GM23338 (cell line): ENCODE measurements around the gene VOPP1. TPM values are rescaled to one million over a fixed set of nuclear protein-coding genes. Genes with fewer than 3 reads are reported as not detected.

Source experiments
- ATAC-seq: fragments of 200-7000 bp; cut with Tn5 transposase; 3 replicates; pipeline ENCODE4 v1.9.1; 2020
- DNase-seq: peaks from one replicate; pipeline ENCODE4 v3.0.0-alpha.2; 2015; ENCODE audit warnings: low spot score
- H2AFZ ChIP-seq: fragments of 200-600 bp; sonication (generic); 2 replicates; pipeline ENCODE4 v1.8.0; 2016; ENCODE audit warnings: antibody characterized with exemption, mild to moderate bottlenecking, moderate library complexity
- H3F3A ChIP-seq: fragments of 200-600 bp; sonication (generic); replicated peaks from 2 replicates; pipeline ENCODE4 v1.8.0; 2017; ENCODE audit warnings: antibody characterized with exemption, mixed run types, low read depth
- H3K27ac ChIP-seq: fragments of 200-600 bp; sonication (generic); 2 replicates; pipeline ENCODE4 v1.6.1; 2016; ENCODE audit warnings: low read depth
- H3K27me3 ChIP-seq: fragments of 200-600 bp; sonication (generic); 2 replicates; pipeline ENCODE4 v1.8.0; 2016; ENCODE audit warnings: mild to moderate bottlenecking, mixed run types, moderate library complexity; ENCODE audit not compliant: insufficient read depth
- H3K36me3 ChIP-seq: fragments of 200-600 bp; sonication (generic); 2 replicates; pipeline ENCODE4 v1.8.0; 2016; ENCODE audit warnings: mild to moderate bottlenecking; ENCODE audit not compliant: insufficient read depth
- H3K4me1 ChIP-seq: fragments of 200-600 bp; sonication (generic); 2 replicates; pipeline ENCODE4 v1.8.0; 2016; ENCODE audit warnings: mild to moderate bottlenecking, moderate library complexity; ENCODE audit not compliant: insufficient read depth
- H3K4me2 ChIP-seq: fragments of 200-600 bp; sonication (generic); 2 replicates; pipeline ENCODE4 v1.7.1; 2017; ENCODE audit warnings: mixed run types
- H3K4me3 ChIP-seq: fragments of 200-600 bp; sonication (generic); 2 replicates; pipeline ENCODE4 v1.6.1; 2016; ENCODE audit warnings: mixed run types
- H3K79me2 ChIP-seq: fragments of 200-600 bp; sonication (generic); replicated peaks from 2 replicates; pipeline ENCODE4 v1.8.0; 2017; ENCODE audit warnings: mild to moderate bottlenecking; ENCODE audit not compliant: insufficient read depth
- H3K9me2 ChIP-seq: fragments of 200-600 bp; sonication (generic); 2 replicates; pipeline ENCODE4 v1.8.0; 2017; ENCODE audit not compliant: insufficient read depth
- H4K20me1 ChIP-seq: fragments of 200-600 bp; sonication (generic); replicated peaks from 2 replicates; pipeline ENCODE4 v1.8.0; 2017; ENCODE audit warnings: mild to moderate bottlenecking; ENCODE audit not compliant: insufficient read depth
- H3K27ac Mint-ChIP-seq: 2 replicates; pipeline ENCODE4 v1.8.0; 2020; ENCODE audit warnings: inconsistent platforms, mild to moderate bottlenecking, moderate library complexity, mixed read lengths
- H3K27me3 Mint-ChIP-seq: 3 replicates; pipeline ENCODE4 v1.8.0; 2022; ENCODE audit warnings: low read depth, mild to moderate bottlenecking, moderate library complexity, mixed read lengths, inconsistent platforms; ENCODE audit not compliant: insufficient read depth, poor library complexity
- H3K36me3 Mint-ChIP-seq: 3 replicates; pipeline ENCODE4 v1.8.0; 2021; ENCODE audit warnings: low read depth, mild to moderate bottlenecking, inconsistent platforms, moderate library complexity, mixed read lengths
- H3K4me1 Mint-ChIP-seq: 3 replicates; pipeline ENCODE4 v1.8.0; 2020; ENCODE audit warnings: mild to moderate bottlenecking, inconsistent platforms, mixed read lengths
- H3K4me3 Mint-ChIP-seq: 3 replicates; pipeline ENCODE4 v1.8.0; 2021; ENCODE audit warnings: moderate library complexity, mild to moderate bottlenecking, inconsistent platforms, mixed read lengths
- H3K9me3 Mint-ChIP-seq: 3 replicates; pipeline ENCODE4 v1.8.0; 2020; ENCODE audit warnings: moderate library complexity, mild to moderate bottlenecking, inconsistent platforms, mixed read lengths
- CREB1 ChIP-seq: fragments of 250-450 bp; sonication (Bioruptor Pico); IDR thresholded peaks from 2 replicates; pipeline ENCODE4 v1.5.0; 2020; ENCODE audit warnings: low read depth, mild to moderate bottlenecking, moderate library complexity
- JUNB ChIP-seq: IDR thresholded peaks from one replicate; pipeline ENCODE4 v1.6.1; 2016; ENCODE audit warnings: antibody characterized with exemption; ENCODE audit not compliant: unreplicated experiment
- NANOG ChIP-seq: IDR thresholded peaks from 2 replicates; pipeline ENCODE4 v1.6.1; 2016; ENCODE audit warnings: antibody characterized with exemption, borderline replicate concordance
- POLR2AphosphoS5 ChIP-seq: IDR thresholded peaks from 2 replicates; pipeline ENCODE4 v1.6.1; 2016; ENCODE audit warnings: antibody characterized with exemption, low read depth
- STAT1 ChIP-seq: IDR thresholded peaks from one replicate; pipeline ENCODE4 v1.6.1; 2016; ENCODE audit warnings: antibody characterized with exemption; ENCODE audit not compliant: unreplicated experiment
- ZNF114 ChIP-seq: fragments of 250-450 bp; sonication (Bioruptor Pico); IDR thresholded peaks from 2 replicates; pipeline ENCODE4 v1.5.0; 2020; ENCODE audit warnings: mild to moderate bottlenecking, moderate library complexity
- polyA plus RNA-seq: library from polyadenylated mRNA; unstranded; fragments of >200 nt; fragmentation: Nextera tagmentation; extraction: Ambion mirVana; gene quantifications from 2 replicates; pipeline ENCODE4 v1.2.1, GENCODE V29; 2016
- total RNA-seq: library from RNA; depleted of rRNA; stranded (reverse); fragments of >200 nt; shearing (Covaris generic); gene quantifications from 2 replicates; pipeline ENCODE4 v1.2.3, GENCODE V29; 2014
- TF ChIP-seq, protein P1 (sequence below): IDR thresholded peaks from 2 replicates; pipeline ENCODE4 v1.6.1; 2016; ENCODE audit warnings: antibody characterized with exemption
- TF ChIP-seq, protein P2 (sequence below): fragments of 250-450 bp; sonication (Bioruptor Pico); IDR thresholded peaks from 2 replicates; pipeline ENCODE4 v1.5.0; 2020; ENCODE audit warnings: mild to moderate bottlenecking, moderate library complexity
- TF ChIP-seq, protein P3 (sequence below): IDR thresholded peaks from one replicate; pipeline ENCODE4 v1.6.1; 2018; ENCODE audit warnings: antibody characterized with exemption; ENCODE audit not compliant: unreplicated experiment

The VOPP1 gene
- total and polyA plus RNA-seq, 2 experiments from 2014 or later, result 28.2 to 73.7 TPM

DNA sequence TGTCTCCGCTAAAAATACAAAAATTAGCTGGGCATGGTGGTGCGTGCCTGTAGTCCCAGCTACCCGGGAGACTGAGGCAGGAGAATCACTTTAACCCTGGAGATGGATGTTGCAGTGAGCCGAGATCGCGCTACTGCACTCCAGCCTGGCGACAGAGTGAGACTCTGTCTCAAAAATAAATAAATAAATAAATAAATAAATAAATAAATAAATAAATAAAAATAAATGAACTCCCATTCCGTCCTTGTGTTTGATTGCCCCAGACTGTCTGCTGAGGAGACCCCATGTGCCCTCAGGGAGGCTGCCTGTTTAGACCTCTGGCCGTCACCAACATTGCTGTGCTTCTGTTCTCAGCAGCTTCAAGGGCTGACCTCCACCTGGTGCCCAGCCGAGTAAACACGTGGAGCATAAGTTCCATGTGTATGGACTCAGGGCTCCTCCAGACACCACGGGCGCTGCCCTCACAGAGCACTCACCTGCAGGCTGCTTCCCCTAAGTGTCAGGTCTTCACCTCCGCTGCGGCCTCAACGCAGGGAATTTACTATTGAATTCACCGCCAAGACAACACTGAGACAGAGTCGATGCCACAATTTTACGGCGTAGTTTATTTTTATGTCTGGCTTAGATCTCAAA, 32.0 kb downstream of the VOPP1 start:
- no peak for DNase-seq
- peak; percentile 36 for ATAC-seq
- peak overlapping the region; percentile 95 for H3K27ac Mint-ChIP-seq

More for the DNA sequence above, 32.0 kb downstream of the VOPP1 start:
- no peaks in the 10 kb centered on the region for H3F3A ChIP-seq
- Mint-ChIP-seq H3K4me1 (peaks cover 57% of the 10 kb centered on the region), H3K4me3 (peak overlapping the region; percentile 30; the same call in 1 of the 3 replicates), H3K9me3 (no peaks in the 10 kb centered on the region), H3K27me3 (peaks cover 10% of the 10 kb centered on the region), H3K36me3 (peaks cover 16% of the 10 kb centered on the region)
- H3K36me3 ChIP-seq, result no peaks in the 10 kb centered on the region; the same call in 1 of the 2 replicates
- H3K4me1 ChIP-seq, result peaks cover 48% of the 10 kb centered on the region
- H2AFZ ChIP-seq, result no peak overlapping the region
- H3K4me2 ChIP-seq, result peak overlapping the region; percentile 30; the same call in 1 of the 2 replicates
- H3K27ac ChIP-seq, result peak overlapping the region; percentile 34; the same call in 1 of the 2 replicates
- no peaks in the 10 kb centered on the region for H3K9me2 ChIP-seq
- no peak overlapping the region for H3K4me3 ChIP-seq
- H4K20me1 ChIP-seq, result peaks cover 6% of the 10 kb centered on the region; the same call in 1 of the 2 replicates
- peaks cover 92% of the 10 kb centered on the region for H3K79me2 ChIP-seq
- H3K27me3 ChIP-seq, result no peaks in the 10 kb centered on the region
- TF ChIP-seq, protein P1, sequence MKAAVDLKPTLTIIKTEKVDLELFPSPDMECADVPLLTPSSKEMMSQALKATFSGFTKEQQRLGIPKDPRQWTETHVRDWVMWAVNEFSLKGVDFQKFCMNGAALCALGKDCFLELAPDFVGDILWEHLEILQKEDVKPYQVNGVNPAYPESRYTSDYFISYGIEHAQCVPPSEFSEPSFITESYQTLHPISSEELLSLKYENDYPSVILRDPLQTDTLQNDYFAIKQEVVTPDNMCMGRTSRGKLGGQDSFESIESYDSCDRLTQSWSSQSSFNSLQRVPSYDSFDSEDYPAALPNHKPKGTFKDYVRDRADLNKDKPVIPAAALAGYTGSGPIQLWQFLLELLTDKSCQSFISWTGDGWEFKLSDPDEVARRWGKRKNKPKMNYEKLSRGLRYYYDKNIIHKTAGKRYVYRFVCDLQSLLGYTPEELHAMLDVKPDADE, result no peak
- TF ChIP-seq, protein P2, sequence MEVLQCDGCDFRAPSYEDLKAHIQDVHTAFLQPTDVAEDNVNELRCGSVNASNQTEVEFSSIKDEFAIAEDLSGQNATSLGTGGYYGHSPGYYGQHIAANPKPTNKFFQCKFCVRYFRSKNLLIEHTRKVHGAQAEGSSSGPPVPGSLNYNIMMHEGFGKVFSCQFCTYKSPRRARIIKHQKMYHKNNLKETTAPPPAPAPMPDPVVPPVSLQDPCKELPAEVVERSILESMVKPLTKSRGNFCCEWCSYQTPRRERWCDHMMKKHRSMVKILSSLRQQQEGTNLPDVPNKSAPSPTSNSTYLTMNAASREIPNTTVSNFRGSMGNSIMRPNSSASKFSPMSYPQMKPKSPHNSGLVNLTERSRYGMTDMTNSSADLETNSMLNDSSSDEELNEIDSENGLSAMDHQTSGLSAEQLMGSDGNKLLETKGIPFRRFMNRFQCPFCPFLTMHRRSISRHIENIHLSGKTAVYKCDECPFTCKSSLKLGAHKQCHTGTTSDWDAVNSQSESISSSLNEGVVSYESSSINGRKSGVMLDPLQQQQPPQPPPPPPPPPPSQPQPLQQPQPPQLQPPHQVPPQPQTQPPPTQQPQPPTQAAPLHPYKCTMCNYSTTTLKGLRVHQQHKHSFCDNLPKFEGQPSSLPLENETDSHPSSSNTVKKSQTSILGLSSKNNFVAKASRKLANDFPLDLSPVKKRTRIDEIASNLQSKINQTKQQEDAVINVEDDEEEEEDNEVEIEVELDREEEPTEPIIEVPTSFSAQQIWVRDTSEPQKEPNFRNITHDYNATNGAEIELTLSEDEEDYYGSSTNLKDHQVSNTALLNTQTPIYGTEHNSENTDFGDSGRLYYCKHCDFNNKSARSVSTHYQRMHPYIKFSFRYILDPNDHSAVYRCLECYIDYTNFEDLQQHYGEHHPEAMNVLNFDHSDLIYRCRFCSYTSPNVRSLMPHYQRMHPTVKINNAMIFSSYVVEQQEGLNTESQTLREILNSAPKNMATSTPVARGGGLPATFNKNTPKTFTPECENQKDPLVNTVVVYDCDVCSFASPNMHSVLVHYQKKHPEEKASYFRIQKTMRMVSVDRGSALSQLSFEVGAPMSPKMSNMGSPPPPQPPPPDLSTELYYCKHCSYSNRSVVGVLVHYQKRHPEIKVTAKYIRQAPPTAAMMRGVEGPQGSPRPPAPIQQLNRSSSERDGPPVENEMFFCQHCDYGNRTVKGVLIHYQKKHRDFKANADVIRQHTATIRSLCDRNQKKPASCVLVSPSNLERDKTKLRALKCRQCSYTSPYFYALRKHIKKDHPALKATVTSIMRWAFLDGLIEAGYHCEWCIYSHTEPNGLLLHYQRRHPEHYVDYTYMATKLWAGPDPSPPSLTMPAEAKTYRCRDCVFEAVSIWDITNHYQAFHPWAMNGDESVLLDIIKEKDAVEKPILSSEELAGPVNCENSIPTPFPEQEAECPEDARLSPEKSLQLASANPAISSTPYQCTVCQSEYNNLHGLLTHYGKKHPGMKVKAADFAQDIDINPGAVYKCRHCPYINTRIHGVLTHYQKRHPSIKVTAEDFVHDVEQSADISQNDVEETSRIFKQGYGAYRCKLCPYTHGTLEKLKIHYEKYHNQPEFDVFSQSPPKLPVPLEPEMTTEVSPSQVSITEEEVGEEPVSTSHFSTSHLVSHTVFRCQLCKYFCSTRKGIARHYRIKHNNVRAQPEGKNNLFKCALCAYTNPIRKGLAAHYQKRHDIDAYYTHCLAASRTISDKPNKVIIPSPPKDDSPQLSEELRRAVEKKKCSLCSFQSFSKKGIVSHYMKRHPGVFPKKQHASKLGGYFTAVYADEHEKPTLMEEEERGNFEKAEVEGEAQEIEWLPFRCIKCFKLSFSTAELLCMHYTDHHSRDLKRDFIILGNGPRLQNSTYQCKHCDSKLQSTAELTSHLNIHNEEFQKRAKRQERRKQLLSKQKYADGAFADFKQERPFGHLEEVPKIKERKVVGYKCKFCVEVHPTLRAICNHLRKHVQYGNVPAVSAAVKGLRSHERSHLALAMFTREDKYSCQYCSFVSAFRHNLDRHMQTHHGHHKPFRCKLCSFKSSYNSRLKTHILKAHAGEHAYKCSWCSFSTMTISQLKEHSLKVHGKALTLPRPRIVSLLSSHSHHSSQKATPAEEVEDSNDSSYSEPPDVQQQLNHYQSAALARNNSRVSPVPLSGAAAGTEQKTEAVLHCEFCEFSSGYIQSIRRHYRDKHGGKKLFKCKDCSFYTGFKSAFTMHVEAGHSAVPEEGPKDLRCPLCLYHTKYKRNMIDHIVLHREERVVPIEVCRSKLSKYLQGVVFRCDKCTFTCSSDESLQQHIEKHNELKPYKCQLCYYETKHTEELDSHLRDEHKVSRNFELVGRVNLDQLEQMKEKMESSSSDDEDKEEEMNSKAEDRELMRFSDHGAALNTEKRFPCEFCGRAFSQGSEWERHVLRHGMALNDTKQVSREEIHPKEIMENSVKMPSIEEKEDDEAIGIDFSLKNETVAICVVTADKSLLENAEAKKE (CRISPR knock-in tag), result no peak
- TF ChIP-seq STAT1 (no peak), NANOG (no peak), CREB1 (CRISPR knock-in tag) (no peak), JUNB (no peak), POLR2AphosphoS5 (no peak), ZNF114 (no peak)
- TF ChIP-seq, protein P3, sequence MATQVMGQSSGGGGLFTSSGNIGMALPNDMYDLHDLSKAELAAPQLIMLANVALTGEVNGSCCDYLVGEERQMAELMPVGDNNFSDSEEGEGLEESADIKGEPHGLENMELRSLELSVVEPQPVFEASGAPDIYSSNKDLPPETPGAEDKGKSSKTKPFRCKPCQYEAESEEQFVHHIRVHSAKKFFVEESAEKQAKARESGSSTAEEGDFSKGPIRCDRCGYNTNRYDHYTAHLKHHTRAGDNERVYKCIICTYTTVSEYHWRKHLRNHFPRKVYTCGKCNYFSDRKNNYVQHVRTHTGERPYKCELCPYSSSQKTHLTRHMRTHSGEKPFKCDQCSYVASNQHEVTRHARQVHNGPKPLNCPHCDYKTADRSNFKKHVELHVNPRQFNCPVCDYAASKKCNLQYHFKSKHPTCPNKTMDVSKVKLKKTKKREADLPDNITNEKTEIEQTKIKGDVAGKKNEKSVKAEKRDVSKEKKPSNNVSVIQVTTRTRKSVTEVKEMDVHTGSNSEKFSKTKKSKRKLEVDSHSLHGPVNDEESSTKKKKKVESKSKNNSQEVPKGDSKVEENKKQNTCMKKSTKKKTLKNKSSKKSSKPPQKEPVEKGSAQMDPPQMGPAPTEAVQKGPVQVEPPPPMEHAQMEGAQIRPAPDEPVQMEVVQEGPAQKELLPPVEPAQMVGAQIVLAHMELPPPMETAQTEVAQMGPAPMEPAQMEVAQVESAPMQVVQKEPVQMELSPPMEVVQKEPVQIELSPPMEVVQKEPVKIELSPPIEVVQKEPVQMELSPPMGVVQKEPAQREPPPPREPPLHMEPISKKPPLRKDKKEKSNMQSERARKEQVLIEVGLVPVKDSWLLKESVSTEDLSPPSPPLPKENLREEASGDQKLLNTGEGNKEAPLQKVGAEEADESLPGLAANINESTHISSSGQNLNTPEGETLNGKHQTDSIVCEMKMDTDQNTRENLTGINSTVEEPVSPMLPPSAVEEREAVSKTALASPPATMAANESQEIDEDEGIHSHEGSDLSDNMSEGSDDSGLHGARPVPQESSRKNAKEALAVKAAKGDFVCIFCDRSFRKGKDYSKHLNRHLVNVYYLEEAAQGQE, result no peak
